NT2/D1 (cell line): ENCODE data around the gene FSTL4.

Source experiments
- DNase-seq: peaks from one replicate; pipeline ENCODE4 v3.0.0-alpha.2; 2011; ENCODE audit warnings: low read depth, low spot score
- H3K27me3 ChIP-seq: 2 replicates; pipeline ENCODE4 v1.6.0; 2011; ENCODE audit warnings: mild to moderate bottlenecking; ENCODE audit not compliant: insufficient read length, insufficient read depth
- H3K36me3 ChIP-seq: 2 replicates; pipeline ENCODE4 v1.6.1; 2011; ENCODE audit warnings: mild to moderate bottlenecking, low read length, mixed read lengths; ENCODE audit not compliant: insufficient read depth, insufficient read length
- H3K4me1 ChIP-seq: 2 replicates; pipeline ENCODE4 v1.5.1; 2011; ENCODE audit not compliant: insufficient read depth, insufficient read length
- H3K4me3 ChIP-seq: 2 replicates; pipeline ENCODE4 v1.5.1; 2011; ENCODE audit warnings: low read depth; ENCODE audit not compliant: insufficient read length
- H3K9ac ChIP-seq: 2 replicates; pipeline ENCODE4 v1.6.0; 2011; ENCODE audit warnings: low read depth; ENCODE audit not compliant: insufficient read length
- H3K9me3 ChIP-seq: 2 replicates; pipeline ENCODE4 v1.5.1; 2011; ENCODE audit warnings: mild to moderate bottlenecking, low read length; ENCODE audit not compliant: insufficient read depth
- SUZ12 ChIP-seq: IDR thresholded peaks from 2 replicates; pipeline ENCODE4 v1.6.1; 2011; ENCODE audit not compliant: insufficient read length, insufficient read depth; ENCODE audit errors: extremely low read depth
- YY1 ChIP-seq: IDR thresholded peaks from 2 replicates; pipeline ENCODE4 v1.6.1; 2011; ENCODE audit not compliant: insufficient read length, insufficient read depth
- ZNF274 ChIP-seq: IDR thresholded peaks from 2 replicates; pipeline ENCODE4 v1.6.1; 2011; ENCODE audit warnings: mild to moderate bottlenecking, low read depth, low read length

Gene FSTL4

GRCh38 chr5:133635051-133635450 lies 22.7 kb upstream of the FSTL4 start:
- DNase-seq: no peak

GRCh38 chr5:133627180-133627579 lies 14.8 kb upstream of the FSTL4 start:
- DNase-seq: no peak
- TF ChIP-seq YY1: no peak
- TF ChIP-seq SUZ12: no peak
- TF ChIP-seq ZNF274: no peak
- Histone ChIP-seq H3K36me3 (no peaks in the 10 kb centered on the region), H3K27me3 (no peaks in the 10 kb centered on the region), H3K9ac (no peak overlapping the region), H3K4me3 (no peak overlapping the region), H3K9me3 (0 out of 2 replicates have a peak, but pooled peaks cover 9% of the 10 kb centered on the region), H3K4me1 (no peaks in the 10 kb centered on the region)

More at GRCh38 chr5:133635051-133635450, 22.7 kb upstream of the FSTL4 start:
- H3K9me3 ChIP-seq: no peaks in the 10 kb centered on the region
- no peaks in the 10 kb centered on the region for H3K4me1 ChIP-seq
- no peak overlapping the region for H3K9ac ChIP-seq
- no peak for TF ChIP-seq SUZ12
- no peak for TF ChIP-seq ZNF274
- TF ChIP-seq YY1: no peak
- H3K27me3 ChIP-seq: no peaks in the 10 kb centered on the region
- H3K4me3 ChIP-seq: no peak overlapping the region
- no peaks in the 10 kb centered on the region for H3K36me3 ChIP-seq

GRCh38 chr5:133624316-133624715 lies 12.0 kb upstream of the FSTL4 start:
- H3K9me3 ChIP-seq: 0 out of 2 replicates have a peak, but pooled peaks cover 9% of the 10 kb centered on the region
- TF ChIP-seq ZNF274: no peak
- TF ChIP-seq YY1: no peak
- no peak for TF ChIP-seq SUZ12
- no peak overlapping the region for H3K4me3 ChIP-seq
- H3K36me3 ChIP-seq: no peaks in the 10 kb centered on the region
- DNase-seq: no peak
- no peaks in the 10 kb centered on the region for H3K27me3 ChIP-seq
- H3K4me1 ChIP-seq: no peaks in the 10 kb centered on the region
- H3K9ac ChIP-seq: no peak overlapping the region

GRCh38 chr5:133618141-133618540 lies 5.8 kb upstream of the FSTL4 start:
- H3K9me3 ChIP-seq: 0 out of 2 replicates have a peak, but pooled peaks cover under 1% of the 10 kb centered on the region
- no peaks in the 10 kb centered on the region for H3K36me3 ChIP-seq
- peaks cover 22% of the 10 kb centered on the region for H3K27me3 ChIP-seq
- H3K4me3 ChIP-seq: no peak overlapping the region
- TF ChIP-seq ZNF274 (no peak), YY1 (no peak), SUZ12 (no peak)
- H3K9ac ChIP-seq: no peak overlapping the region
- no peaks in the 10 kb centered on the region for H3K4me1 ChIP-seq
- DNase-seq: no peak

- Histone ChIP-seq H3K4me3 (no peak overlapping the region), H3K4me1 (peaks cover 2% of the 10 kb centered on the region), H3K27me3 (peaks cover 63% of the 10 kb centered on the region), H3K9ac (no peak overlapping the region), H3K9me3 (no peaks in the 10 kb centered on the region), H3K36me3 (no peaks in the 10 kb centered on the region)
- TF ChIP-seq SUZ12: no peak
- no peak for TF ChIP-seq YY1
- no peak for TF ChIP-seq ZNF274
- DNase-seq: no peak
These were observed 1.4 kb upstream of the FSTL4 start for GRCh38 chr5:133613743-133614142.

GRCh38 chr5:133613184-133613583 lies 843 bp upstream of the FSTL4 start:
- Histone ChIP-seq H3K4me1 (peaks cover 2% of the 10 kb centered on the region), H3K27me3 (peaks cover 63% of the 10 kb centered on the region), H3K36me3 (no peaks in the 10 kb centered on the region), H3K4me3 (no peak overlapping the region), H3K9me3 (no peaks in the 10 kb centered on the region), H3K9ac (no peak overlapping the region)
- TF ChIP-seq ZNF274 (no peak), SUZ12 (no peak), YY1 (no peak)
- no peak for DNase-seq

- Histone ChIP-seq H3K9me3 (no peaks in the 10 kb centered on the region), H3K4me1 (peaks cover 2% of the 10 kb centered on the region), H3K9ac (peak overlapping the region; percentile 58), H3K36me3 (no peaks in the 10 kb centered on the region), H3K4me3 (peak overlapping the region; percentile 47), H3K27me3 (peaks cover 63% of the 10 kb centered on the region)
- DNase-seq: no peak
- TF ChIP-seq ZNF274: no peak
- no peak for TF ChIP-seq YY1
- TF ChIP-seq SUZ12: peak; percentile 89
These were observed 738 bp downstream of the FSTL4 start for GRCh38 chr5:133611357-133612248.
